H9 (cell line): ENCODE data around the gene PAEP. TPM values are rescaled to one million over a fixed set of nuclear protein-coding genes. Genes with fewer than 3 reads are reported as not detected.
"Not testable (repeated sequence)": the region's sequence is repeated elsewhere in the genome, so short reads cannot be mapped to it uniquely, and the experiment has no call there.

Source experiments
- DNase-seq: peaks from one replicate; pipeline ENCODE4 v3.0.0-alpha.2; 2017
- H2AFZ ChIP-seq: one replicate; pipeline ENCODE4 v1.6.1; 2013; ENCODE audit warnings: mild to moderate bottlenecking, low read length, control low read depth, moderate library complexity
- H2AK5ac ChIP-seq: 2 replicates; pipeline ENCODE4 v1.6.1; 2013; ENCODE audit warnings: low read length, control low read depth, mixed read lengths; ENCODE audit not compliant: insufficient read length
- H2BK120ac ChIP-seq: one replicate; pipeline ENCODE4 v1.6.1; 2013; ENCODE audit warnings: low read depth, mild to moderate bottlenecking, low read length, control low read depth, inconsistent platforms; ENCODE audit not compliant: poor library complexity, severe bottlenecking
- H2BK12ac ChIP-seq: 2 replicates; pipeline ENCODE4 v1.6.1; 2013; ENCODE audit warnings: low read length, control low read depth, mixed read lengths, low read depth; ENCODE audit not compliant: insufficient read length
- H2BK15ac ChIP-seq: 2 replicates; pipeline ENCODE4 v1.6.1; 2013; ENCODE audit warnings: low read depth, low read length, control low read depth
- H2BK20ac ChIP-seq: one replicate; pipeline ENCODE4 v1.6.1; 2013; ENCODE audit warnings: low read depth, mild to moderate bottlenecking, low read length, control low read depth, inconsistent platforms; ENCODE audit not compliant: poor library complexity, severe bottlenecking
- H2BK5ac ChIP-seq: 2 replicates; pipeline ENCODE4 v1.6.1; 2013; ENCODE audit warnings: low read length, control low read depth, mixed read lengths; ENCODE audit not compliant: insufficient read length
- H3K14ac ChIP-seq: 2 replicates; pipeline ENCODE4 v1.6.1; 2013; ENCODE audit warnings: low read length, control low read depth; ENCODE audit not compliant: insufficient read depth
- H3K18ac ChIP-seq: 2 replicates; pipeline ENCODE4 v1.6.1; 2013; ENCODE audit warnings: low read depth, mild to moderate bottlenecking, mixed read lengths, low read length, control low read depth; ENCODE audit not compliant: insufficient read length
- H3K23ac ChIP-seq: 2 replicates; pipeline ENCODE4 v1.6.1; 2013; ENCODE audit warnings: low read length, control low read depth, mixed read lengths, low read depth; ENCODE audit not compliant: insufficient read length
- H3K23me2 ChIP-seq: 2 replicates; pipeline ENCODE4 v1.6.1; 2013; ENCODE audit warnings: low read depth, mild to moderate bottlenecking, mixed read lengths, low read length, control low read depth; ENCODE audit not compliant: insufficient read length, poor library complexity, severe bottlenecking
- H3K27ac ChIP-seq: 2 replicates; pipeline ENCODE4 v1.5.1; 2013; ENCODE audit warnings: low read length, control low read depth, mixed read lengths, low read depth; ENCODE audit not compliant: insufficient read length
- H3K27me3 ChIP-seq: 2 replicates; pipeline ENCODE4 v1.6.1; 2013; ENCODE audit warnings: low read length, control low read depth, inconsistent platforms; ENCODE audit not compliant: insufficient read depth
- H3K4ac ChIP-seq: 2 replicates; pipeline ENCODE4 v1.6.1; 2013; ENCODE audit warnings: low read depth, mild to moderate bottlenecking, control low read depth, inconsistent platforms, low read length, moderate library complexity
- H3K4me1 ChIP-seq: 2 replicates; pipeline ENCODE4 v1.6.1; 2013; ENCODE audit warnings: low read length, control low read depth, inconsistent platforms; ENCODE audit not compliant: insufficient read depth
- H3K4me2 ChIP-seq: 2 replicates; pipeline ENCODE4 v1.6.1; 2013; ENCODE audit warnings: low read length, control low read depth, mixed read lengths; ENCODE audit not compliant: insufficient read length, insufficient read depth
- H3K56ac ChIP-seq: 2 replicates; pipeline ENCODE4 v1.6.1; 2013; ENCODE audit warnings: low read depth, mild to moderate bottlenecking, mixed read lengths, low read length, control low read depth; ENCODE audit not compliant: insufficient read length
- H3K79me1 ChIP-seq: 2 replicates; pipeline ENCODE4 v1.6.1; 2013; ENCODE audit warnings: low read depth, mild to moderate bottlenecking, moderate library complexity, low read length, control low read depth, inconsistent platforms; ENCODE audit not compliant: insufficient read depth, poor library complexity, severe bottlenecking
- H3K79me2 ChIP-seq: 2 replicates; pipeline ENCODE4 v1.6.1; 2013; ENCODE audit warnings: low read length, control low read depth, inconsistent platforms; ENCODE audit not compliant: insufficient read depth
- H3K9ac ChIP-seq: 2 replicates; pipeline ENCODE4 v1.6.1; 2013; ENCODE audit warnings: low read length, control low read depth, mixed read lengths; ENCODE audit not compliant: insufficient read length; ENCODE audit errors: extremely low read depth
- H3K9me3 ChIP-seq: one replicate; pipeline ENCODE4 v1.6.1; 2013; ENCODE audit warnings: low read depth, low read length, inconsistent platforms; ENCODE audit not compliant: control insufficient read depth
- H3T11ph ChIP-seq: one replicate; pipeline ENCODE4 v1.6.1; 2013; ENCODE audit warnings: mild to moderate bottlenecking, low read length, control low read depth, inconsistent platforms
- H4K20me1 ChIP-seq: one replicate; pipeline ENCODE4 v1.6.1; 2013; ENCODE audit not compliant: control insufficient read depth, insufficient read length, insufficient read depth
- H4K5ac ChIP-seq: 2 replicates; pipeline ENCODE4 v1.6.1; 2013; ENCODE audit warnings: low read depth, mild to moderate bottlenecking, mixed read lengths, low read length, control low read depth; ENCODE audit not compliant: insufficient read length
- H4K8ac ChIP-seq: replicated peaks from 2 replicates; pipeline ENCODE4 v1.6.1; 2013; ENCODE audit warnings: low read length, control low read depth, mixed read lengths, low read depth; ENCODE audit not compliant: insufficient read length
- H4K91ac ChIP-seq: 2 replicates; pipeline ENCODE4 v1.6.1; 2013; ENCODE audit warnings: low read depth, mild to moderate bottlenecking, moderate library complexity, mixed read lengths, low read length, control low read depth; ENCODE audit not compliant: insufficient read length
- H3K27ac Mint-ChIP-seq, 3 experiments: 2 replicates in 2 of 3; 3 replicates in 1 of 3; pipeline ENCODE4 v1.8.0; 2020 to 2021; ENCODE audit warnings: mixed read lengths in 3 of 3, mild to moderate bottlenecking in 1 of 3, moderate library complexity in 1 of 3
- H3K27me3 Mint-ChIP-seq: 2 replicates; pipeline ENCODE4 v1.8.0; 2021; ENCODE audit warnings: low read depth, mild to moderate bottlenecking, moderate library complexity, mixed read lengths
- H3K36me3 Mint-ChIP-seq, 3 experiments: 2 replicates in 2 of 3; 3 replicates in 1 of 3; pipeline ENCODE4 v1.8.0; 2020 to 2021; ENCODE audit warnings: low read depth in 3 of 3, mixed read lengths in 3 of 3; ENCODE audit not compliant: insufficient read depth in 1 of 3
- H3K4me1 Mint-ChIP-seq, 2 experiments: 2 replicates each; pipeline ENCODE4 v1.8.0; 2020; ENCODE audit warnings: mixed read lengths in 2 of 2
- H3K4me3 Mint-ChIP-seq, 2 experiments: 2 replicates in 1 of 2; 3 replicates in 1 of 2; pipeline ENCODE4 v1.8.0; 2020 to 2021; ENCODE audit warnings: mild to moderate bottlenecking in 2 of 2, mixed read lengths in 2 of 2, moderate library complexity in 1 of 2
- H3K9me3 Mint-ChIP-seq, 2 experiments: 2 replicates in 1 of 2; 3 replicates in 1 of 2; pipeline ENCODE4 v1.8.0; 2020; ENCODE audit warnings: mild to moderate bottlenecking in 2 of 2, mixed read lengths in 2 of 2, moderate library complexity in 1 of 2
- WGBS: extraction: QIAGEN DNeasy Blood & Tissue Kit; methylation state at CpG from one replicate; pipeline ENCODE4 v1.1.7; 2013; ENCODE audit warnings: missing lambda C conversion rate, low lambda C conversion rate, mixed read lengths; ENCODE audit not compliant: insufficient read length; ENCODE audit errors: extremely low coverage; 5-methylcytosine and 5-hydroxymethylcytosine counted together
- total RNA-seq: library from RNA; stranded (reverse); gene quantifications from 2 replicates; pipeline ENCODE4 v1.2.1, GENCODE V29; 2021
- TF ChIP-seq, protein P1 (sequence below): fragments of 200-600 bp; sonication (generic); conservative IDR thresholded peaks from 3 replicates; pipeline ENCODE4 v1.8.0; 2021; ENCODE audit warnings: antibody characterized with exemption, mild to moderate bottlenecking

The PAEP gene
- total RNA-seq, 1 experiment from 2014 or later = not detected

DNA sequence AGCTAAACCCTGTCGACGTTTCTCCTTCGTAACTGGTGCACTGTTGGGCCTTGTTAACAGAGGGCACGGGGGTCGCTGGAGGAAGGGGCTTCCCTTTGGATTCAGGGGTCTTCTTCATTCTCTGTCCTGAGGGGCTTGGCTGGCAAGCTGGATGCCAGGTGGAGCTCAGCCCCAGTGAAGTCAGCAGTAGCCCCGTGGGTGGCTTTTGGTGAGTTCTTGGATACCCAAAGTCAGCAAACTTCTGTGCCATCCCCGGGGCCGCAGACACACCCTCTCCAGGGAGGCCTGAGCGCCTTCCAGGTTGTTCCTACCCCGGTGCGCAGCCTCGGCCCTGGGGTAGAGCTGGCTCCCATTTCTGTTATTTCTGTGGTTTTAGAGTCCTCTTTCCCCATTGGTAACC lies 27.9 kb upstream of the PAEP start:
- no peak overlapping the region for H4K8ac ChIP-seq
- no peaks in the 10 kb centered on the region for H3K23me2 ChIP-seq
- no peaks in the 10 kb centered on the region for H3K9me3 Mint-ChIP-seq
- no peaks in the 10 kb centered on the region for H3K9me3 ChIP-seq
- H3K4me1 Mint-ChIP-seq = peaks cover 9 to 11% of the 10 kb centered on the region in 2 experiments
- H2BK5ac ChIP-seq = no peak overlapping the region
- no peak overlapping the region for H2BK12ac ChIP-seq
- no peak overlapping the region for H3K9ac ChIP-seq
- WGBS = no CpG with 5 or more reads among the region's 12 CpGs
- no peak overlapping the region for H2BK120ac ChIP-seq
- no peak overlapping the region for H3K14ac ChIP-seq
- no peaks in the 10 kb centered on the region for H4K20me1 ChIP-seq
- H3K36me3 Mint-ChIP-seq = no peaks in the 10 kb centered on the region
- no peaks in the 10 kb centered on the region for H3K79me1 ChIP-seq
- H3K27ac ChIP-seq = no peak overlapping the region
- no peak overlapping the region for H3T11ph ChIP-seq
- no peak overlapping the region for H3K56ac ChIP-seq
- H3K18ac ChIP-seq = no peak overlapping the region
- no peak overlapping the region for H2BK15ac ChIP-seq
- H3K4me3 Mint-ChIP-seq = no peak overlapping the region
- no peak overlapping the region for H4K91ac ChIP-seq
- no peak overlapping the region for H4K5ac ChIP-seq
- H3K4me2 ChIP-seq = no peak overlapping the region
- H3K79me2 ChIP-seq = no peaks in the 10 kb centered on the region
- no peak overlapping the region for H3K4ac ChIP-seq
- H2AK5ac ChIP-seq = no peak overlapping the region
- no peak overlapping the region for H2AFZ ChIP-seq
- no peaks in the 10 kb centered on the region; the same call in 1 of the 2 replicates for H3K4me1 ChIP-seq
- H2BK20ac ChIP-seq = no peak overlapping the region
- H3K27me3 Mint-ChIP-seq = peaks cover 13% of the 10 kb centered on the region
- TF ChIP-seq, protein P1, sequence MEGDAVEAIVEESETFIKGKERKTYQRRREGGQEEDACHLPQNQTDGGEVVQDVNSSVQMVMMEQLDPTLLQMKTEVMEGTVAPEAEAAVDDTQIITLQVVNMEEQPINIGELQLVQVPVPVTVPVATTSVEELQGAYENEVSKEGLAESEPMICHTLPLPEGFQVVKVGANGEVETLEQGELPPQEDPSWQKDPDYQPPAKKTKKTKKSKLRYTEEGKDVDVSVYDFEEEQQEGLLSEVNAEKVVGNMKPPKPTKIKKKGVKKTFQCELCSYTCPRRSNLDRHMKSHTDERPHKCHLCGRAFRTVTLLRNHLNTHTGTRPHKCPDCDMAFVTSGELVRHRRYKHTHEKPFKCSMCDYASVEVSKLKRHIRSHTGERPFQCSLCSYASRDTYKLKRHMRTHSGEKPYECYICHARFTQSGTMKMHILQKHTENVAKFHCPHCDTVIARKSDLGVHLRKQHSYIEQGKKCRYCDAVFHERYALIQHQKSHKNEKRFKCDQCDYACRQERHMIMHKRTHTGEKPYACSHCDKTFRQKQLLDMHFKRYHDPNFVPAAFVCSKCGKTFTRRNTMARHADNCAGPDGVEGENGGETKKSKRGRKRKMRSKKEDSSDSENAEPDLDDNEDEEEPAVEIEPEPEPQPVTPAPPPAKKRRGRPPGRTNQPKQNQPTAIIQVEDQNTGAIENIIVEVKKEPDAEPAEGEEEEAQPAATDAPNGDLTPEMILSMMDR = no peak
- no peaks in the 10 kb centered on the region for H3K27me3 ChIP-seq
- DNase-seq = no peak
- no peak overlapping the region; a peak in 1 of 7 replicates for H3K27ac Mint-ChIP-seq
- no peak overlapping the region for H3K23ac ChIP-seq

DNA sequence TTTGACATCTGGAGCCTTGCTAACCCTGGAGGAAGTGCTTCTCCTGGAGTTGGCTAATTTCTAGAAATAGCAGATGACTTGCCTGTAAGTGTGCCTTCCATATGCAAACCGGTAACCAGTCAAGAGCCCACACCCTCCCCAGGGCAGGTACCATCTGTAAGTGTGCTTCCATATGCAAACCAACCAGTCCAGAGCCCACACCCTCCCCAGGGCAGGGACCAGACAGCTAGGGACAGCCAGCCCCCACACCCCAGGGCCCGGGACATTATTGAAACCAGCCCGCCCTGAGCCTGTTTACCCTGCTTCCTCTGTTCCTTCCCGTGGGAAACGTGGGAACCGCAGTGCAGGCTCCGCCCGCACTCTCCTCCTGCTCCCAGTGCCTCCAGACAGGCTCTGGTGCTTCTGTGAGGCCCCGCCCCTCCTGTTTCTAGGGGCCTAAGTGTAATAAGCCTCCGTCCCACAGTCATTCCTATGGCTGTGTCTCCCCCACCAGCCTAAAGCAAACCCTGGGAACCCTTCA lies 27.3 kb upstream of the PAEP start:
- H2BK120ac ChIP-seq, H2BK12ac ChIP-seq, H3K27me3 ChIP-seq, H3K9me3 Mint-ChIP-seq, H2AFZ ChIP-seq, H2BK15ac ChIP-seq, H3T11ph ChIP-seq, H3K23me2 ChIP-seq, H3K27ac ChIP-seq, H3K36me3 Mint-ChIP-seq, H3K79me2 ChIP-seq, H2BK20ac ChIP-seq, H3K23ac ChIP-seq, H4K8ac ChIP-seq, H3K4me3 Mint-ChIP-seq, H3K4me2 ChIP-seq, H4K20me1 ChIP-seq, H2AK5ac ChIP-seq, DNase-seq, H3K56ac ChIP-seq, H2BK5ac ChIP-seq, H3K4ac ChIP-seq, H3K27ac Mint-ChIP-seq, H3K9ac ChIP-seq, H4K91ac ChIP-seq, H3K18ac ChIP-seq, H3K79me1 ChIP-seq, H3K14ac ChIP-seq, H4K5ac ChIP-seq, H3K4me1 ChIP-seq, H3K9me3 ChIP-seq: not testable (repeated sequence)
- WGBS = no CpG with 5 or more reads among the region's 10 CpGs
- Mint-ChIP-seq H3K27me3 (peaks cover 17% of the 10 kb centered on the region), H3K4me1 (peaks cover 9 to 11% of the 10 kb centered on the region in 2 experiments)
